H1 (cell line): Measurements from ENCODE around the gene FOXL3. TPM values are rescaled to one million over a fixed set of nuclear protein-coding genes. Genes with fewer than 3 reads are reported as not detected.

Experiments used
- JUN ChIP-seq: IDR thresholded peaks from 2 replicates; pipeline ENCODE4 v1.6.1; 2011; ENCODE audit warnings: low read depth, mild to moderate bottlenecking, improper control_type of control experiment, low read length
- SP4 ChIP-seq: IDR thresholded peaks from 2 replicates; pipeline ENCODE4 v1.6.1; 2012; ENCODE audit warnings: low read length, inconsistent platforms
- SUZ12 ChIP-seq: fragments of 200-600 bp; sonication (generic); IDR thresholded peaks from 2 replicates; pipeline ENCODE4 v1.6.1; 2012; ENCODE audit warnings: mild to moderate bottlenecking, inconsistent platforms, low read length, moderate library complexity, mixed read lengths
- polyA plus RNA-seq, 7 experiments: library from polyadenylated mRNA; depleted of rRNA in 3 of 7; stranded (reverse) in 5 of 7; unstranded in 2 of 7; fragments of >200 nt in 5 of 7; fragments of 200-250 nt in 2 of 7; gene quantifications; 1 replicate in 5 of 7; 2 replicates in 1 of 7; 4 replicates in 1 of 7; pipeline versions ENCODE4 v1.2.1 to v1.2.3, GENCODE V29; 2011 to 2013; ENCODE audit warnings: missing spikeins in 2 of 7, mixed read lengths in 2 of 7
- total RNA-seq: library from RNA; stranded (reverse); fragmentation: NEBNext Ultra II Directional; extraction: Animal tissue kit (Norgen Biotek cat#: 25700); gene quantifications from 2 replicates; pipeline ENCODE4 v1.2.1, GENCODE V29; 2021

Gene FOXL3
- total and polyA plus RNA-seq, 2 of the 8 experiments (the other 6 are each of a cell fraction or from before 2014, with no cell fraction given) = not detected

GRCh38 chr7:253581-254336 is 36.2 kb upstream of the FOXL3 start (continued):
- TF ChIP-seq JUN (no peak), SP4 (no peak), SUZ12 (no peak)
